Kidney glomerular epithelial cell (primary cell): ENCODE measurements around the gene PCDHB7.
"Not testable (repeated sequence)": the region's sequence is repeated elsewhere in the genome, so short reads cannot be mapped to it uniquely, and the experiment has no call there.

Source experiments
- DNase-seq: peaks from one replicate; lab custom pipeline; 2025; lab: John Stamatoyannopoulos, UW

PCDHB7 gene

GRCh38 chr5:141172381-141173204, at the start of gene PCDHB7:
TSS of gene PCDHB7 (plus strand) at chr5:141172644. CDS start at chr5:141172836, 192 bp downstream.
- DNase-seq: peak; percentile 22

GRCh38 chr5:141123396-141124135, 48.9 kb upstream of the PCDHB7 start:
- DNase-seq: not testable (repeated sequence)

GRCh38 chr5:141127305-141127704, 45.1 kb upstream of the PCDHB7 start:
- DNase-seq: no peak

GRCh38 chr5:141135030-141135717, 37.3 kb upstream of the PCDHB7 start, which contains the start of gene PCDHB5:
TSS of gene PCDHB5 (plus strand) at chr5:141135206. CDS start at chr5:141135435, 229 bp downstream.
- no peak for DNase-seq

GRCh38 chr5:141135718-141136266, 36.7 kb upstream of the PCDHB7 start:
- DNase-seq: no peak

GRCh38 chr5:141137346-141137745, 35.1 kb upstream of the PCDHB7 start:
- not testable (repeated sequence) for DNase-seq

GRCh38 chr5:141149812-141150211, 22.6 kb upstream of the PCDHB7 start, which contains the start of gene PCDHB6:
TSS of gene PCDHB6 (plus strand) at chr5:141150057. CDS start at chr5:141150258, 201 bp downstream.
- peak; percentile 36 for DNase-seq

- no peak for DNase-seq
Observed at GRCh38 chr5:141150224-141150992, 22.0 kb upstream of the PCDHB7 start.

- no peak for DNase-seq
Observed at GRCh38 chr5:141150993-141151325, 21.5 kb upstream of the PCDHB7 start.

- not testable (repeated sequence) for DNase-seq
Observed at GRCh38 chr5:141151632-141152031, 20.8 kb upstream of the PCDHB7 start.

GRCh38 chr5:141152096-141152495, 20.3 kb upstream of the PCDHB7 start:
- DNase-seq: not testable (repeated sequence)

- no peak for DNase-seq
Observed at GRCh38 chr5:141155540-141156374, 16.7 kb upstream of the PCDHB7 start.

GRCh38 chr5:141157356-141157755, 15.1 kb upstream of the PCDHB7 start:
- not testable (repeated sequence) for DNase-seq

- DNase-seq: not testable (repeated sequence)
Observed at GRCh38 chr5:141157901-141158300, 14.5 kb upstream of the PCDHB7 start.

GRCh38 chr5:141174291-141175104, 2.1 kb downstream of the PCDHB7 start:
- not testable (repeated sequence) for DNase-seq

GRCh38 chr5:141175933-141176332, 3.5 kb downstream of the PCDHB7 start:
- no peak for DNase-seq

GRCh38 chr5:141177577-141178191, 5.2 kb downstream of the PCDHB7 start, which contains the start of gene PCDHB8:
TSS of gene PCDHB8 (plus strand) at chr5:141177790. CDS start at chr5:141178035, 245 bp downstream.
- DNase-seq: not testable (repeated sequence)

- DNase-seq: not testable (repeated sequence)
Observed at GRCh38 chr5:141179371-141179770, 6.9 kb downstream of the PCDHB7 start.

- DNase-seq: not testable (repeated sequence)
Observed at GRCh38 chr5:141179876-141180275, 7.4 kb downstream of the PCDHB7 start.
